C4-2B (cell line): ENCODE data around the gene LRRFIP1.

Experiments
- CTCF ChIP-seq: fragments of 450-650 bp; conservative IDR thresholded peaks from 2 replicates; pipeline ENCODE4 v1.5.1; 2017; ENCODE audit warnings: mild to moderate bottlenecking
- ZFX ChIP-seq: fragments of 450-650 bp; IDR thresholded peaks from 2 replicates; pipeline ENCODE4 v1.6.1; 2017

GRCh38 chr2:237665713-237666143 lies 38.3 kb downstream of the LRRFIP1 start:
- TF ChIP-seq CTCF (no peak), ZFX (no peak)
